CD1c-positive myeloid dendritic cell (primary cell): Measurements from ENCODE around the gene ABCA10.
A peak's percentile ranks its signal among the peaks of the same experiment; 100 is the strongest.
"Not testable (repeated sequence)": the region's sequence is repeated elsewhere in the genome, so short reads cannot be mapped to it uniquely, and the experiment has no call there.

Source experiments
- DNase-seq: peaks from one replicate; pipeline ENCODE4 v3.0.0-alpha.2; 2016; ENCODE audit errors: extremely low spot score

The ABCA10 gene

DNA sequence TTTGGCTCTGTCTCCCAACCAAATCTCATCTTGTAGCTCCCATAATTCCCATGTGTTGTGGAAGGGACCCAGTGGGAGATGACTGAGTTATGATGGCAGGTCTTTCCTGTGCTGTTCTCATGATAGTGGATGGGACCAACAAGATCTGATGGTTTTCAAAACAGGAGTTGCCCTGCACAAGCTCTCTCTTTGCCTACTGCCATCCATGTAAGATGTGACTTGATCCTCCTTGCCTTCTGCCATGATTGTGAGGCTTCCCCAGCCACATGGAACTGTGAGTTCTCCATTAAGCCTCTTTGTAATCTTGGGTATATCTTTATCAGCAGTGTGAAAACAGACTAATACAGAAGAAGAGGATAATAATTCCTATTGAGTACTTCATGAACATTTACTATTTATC, 60.0 kb downstream of the ABCA10 start:
- not testable (repeated sequence) for DNase-seq

- DNase-seq = no peak
Observed at GRCh38 chr17:69166957-69167356, 61.7 kb downstream of the ABCA10 start.

DNA sequence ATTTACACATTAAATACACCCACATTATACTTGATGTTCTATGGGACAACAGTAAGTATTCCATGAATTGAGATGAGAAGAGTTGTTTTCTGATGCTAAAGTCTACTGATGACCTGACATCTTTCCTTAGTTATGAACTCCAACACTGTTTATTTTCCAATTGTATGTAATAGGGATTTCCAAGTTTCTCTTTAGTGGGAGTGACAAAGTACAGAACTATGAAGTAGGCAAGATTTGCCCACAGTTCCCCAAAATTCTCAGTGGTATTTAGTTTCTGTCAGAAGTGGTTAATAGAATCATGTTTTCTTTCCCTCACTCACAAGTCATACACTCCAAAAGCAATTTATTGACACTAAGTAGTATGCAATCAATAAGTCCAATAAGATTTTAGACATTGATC, 64.4 kb downstream of the ABCA10 start:
- no peak for DNase-seq

DNA sequence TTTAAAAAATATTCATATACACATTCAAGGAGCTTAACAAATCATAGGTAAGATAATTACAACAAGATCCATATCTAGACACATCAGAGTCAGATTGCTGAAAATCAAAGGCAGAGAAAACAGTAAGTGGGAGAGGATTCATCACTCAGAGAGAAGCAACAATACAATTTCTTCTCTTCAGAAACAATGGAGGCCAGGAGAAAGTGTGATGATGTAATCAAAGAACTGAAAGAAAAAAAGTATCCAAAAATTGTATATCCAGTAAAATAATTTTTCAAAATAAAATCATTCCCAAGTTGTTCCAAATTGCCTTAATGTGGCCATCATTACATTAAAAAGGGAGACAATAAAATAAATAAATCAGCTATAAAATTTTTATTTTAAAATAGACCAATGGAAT, 69.2 kb downstream of the ABCA10 start:
- DNase-seq = no peak

DNA sequence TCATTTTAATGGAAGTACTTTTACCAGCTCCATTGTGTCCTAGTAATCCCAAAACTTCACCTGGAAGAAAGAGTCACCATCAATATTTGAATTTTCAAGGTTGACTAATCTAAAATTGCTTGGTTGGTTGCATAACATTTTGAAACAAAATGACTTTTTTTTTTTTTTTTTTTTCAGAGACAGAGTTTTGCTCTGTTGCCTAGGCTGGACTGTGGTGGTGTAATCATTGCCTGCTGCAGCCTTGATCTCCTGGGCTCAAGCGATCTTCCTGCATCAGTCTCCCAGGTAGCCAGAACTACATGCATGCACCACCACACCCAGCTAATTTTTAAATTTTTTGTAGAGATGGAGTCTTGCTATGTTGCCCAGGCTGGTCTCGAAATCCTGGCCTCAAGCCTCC, 74.4 kb downstream of the ABCA10 start:
- DNase-seq = no peak

DNA sequence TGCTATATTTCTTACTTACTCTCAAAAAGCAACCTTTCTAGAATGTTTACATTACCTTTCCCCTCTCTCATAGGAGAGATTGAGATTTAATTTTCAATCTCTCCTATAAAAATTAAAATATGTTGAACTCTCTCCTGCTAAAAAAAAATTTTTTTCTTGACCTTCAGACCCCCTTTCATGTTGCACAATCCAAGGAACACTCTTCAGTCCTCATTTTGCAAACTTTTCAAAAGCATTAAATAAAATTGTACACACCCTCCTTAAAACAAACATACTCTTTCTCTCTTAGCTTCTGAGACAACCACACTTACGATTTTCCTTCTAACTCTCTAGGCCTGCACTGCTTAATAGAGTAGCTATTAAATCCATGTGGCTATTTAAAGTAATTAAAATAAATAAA, 78.3 kb downstream of the ABCA10 start:
- no peak for DNase-seq

DNA sequence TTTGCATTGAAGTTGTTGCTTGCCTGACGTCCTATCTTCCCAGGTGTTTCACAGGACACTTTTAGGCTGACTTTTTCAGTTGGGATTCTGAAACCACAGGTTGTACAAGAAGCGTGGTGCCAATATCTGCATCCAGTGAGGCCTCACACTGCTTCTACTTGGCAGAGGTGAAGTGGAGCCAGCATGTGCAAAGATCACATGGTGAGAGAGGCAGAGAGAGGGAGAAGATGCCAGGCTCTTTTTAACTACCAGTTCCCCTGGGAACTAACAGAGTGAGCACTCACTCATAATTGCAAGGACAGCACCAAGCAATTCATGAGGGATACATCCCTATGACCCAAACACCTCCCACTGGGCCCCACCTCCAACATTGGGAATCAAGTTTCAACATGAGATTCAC, 81.2 kb downstream of the ABCA10 start:
- DNase-seq = no peak

GRCh38 chr17:69144331-69145255, 84.0 kb downstream of the ABCA10 start:
- peak; percentile 25 for DNase-seq

GRCh38 chr17:69143683-69144231, 84.9 kb downstream of the ABCA10 start:
- no peak for DNase-seq

DNA sequence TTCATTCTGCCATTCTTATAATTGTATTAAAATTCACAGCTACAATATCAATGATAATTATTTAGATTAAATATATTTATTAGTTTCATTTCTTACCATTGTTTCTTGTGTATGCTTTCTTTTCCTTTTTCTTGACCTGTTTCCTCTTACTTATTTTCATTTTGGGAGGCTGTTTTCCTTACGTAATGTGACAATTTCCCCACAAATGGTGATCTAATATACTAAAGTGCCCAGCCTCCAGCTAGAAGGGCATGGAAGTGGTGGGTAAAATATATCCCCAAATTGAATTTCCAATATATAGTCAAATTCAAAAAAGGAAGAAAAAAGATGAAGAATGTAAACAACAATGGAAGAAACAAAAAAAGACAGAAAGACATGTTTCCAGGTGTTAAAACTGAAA, 85.5 kb downstream of the ABCA10 start:
- DNase-seq = peak; percentile 13

- no peak for DNase-seq
Observed at GRCh38 chr17:69142175-69142802, 86.3 kb downstream of the ABCA10 start.

DNA sequence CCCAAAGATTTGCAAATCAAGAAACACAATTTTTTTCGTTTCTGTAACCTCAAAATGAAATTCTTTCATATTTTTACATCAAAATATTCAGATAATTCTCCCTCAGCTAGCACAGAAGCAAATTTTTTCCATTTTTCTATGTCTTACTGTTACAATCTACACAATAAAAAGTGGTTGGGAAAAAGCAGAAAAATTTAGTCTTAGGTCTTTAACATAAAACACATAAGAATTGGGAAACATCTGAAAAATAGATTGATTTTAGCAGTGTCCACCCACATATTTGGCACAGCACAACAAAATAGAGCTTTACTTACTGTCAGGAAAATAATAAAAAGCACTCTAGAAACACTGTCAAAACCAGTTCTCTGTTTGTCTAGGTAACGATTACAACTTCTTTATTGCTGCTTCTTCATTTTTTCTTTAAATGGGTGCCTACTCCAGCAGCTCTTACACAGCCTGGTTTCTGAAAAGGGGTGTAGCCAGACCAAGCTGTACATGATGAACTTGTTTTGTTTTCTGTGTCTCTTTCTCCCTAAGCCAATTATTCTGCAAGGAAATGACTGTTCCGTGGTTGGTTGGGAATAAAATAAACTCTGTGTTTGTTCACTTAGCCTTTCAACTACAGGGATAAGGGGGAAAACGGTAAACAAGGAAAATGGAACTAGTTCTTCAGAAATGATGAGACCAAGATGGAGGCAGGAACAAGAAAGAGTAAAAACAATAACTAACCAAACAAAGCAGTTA, 87.0 kb downstream of the ABCA10 start, which contains the start of gene ABCA6:
ABCA6 (minus strand) TSS at position 465 of the 744 bp plus-strand sequence. CDS start 1,192 bp downstream, outside the sequence.
- peak; percentile 5 for DNase-seq

GRCh38 chr17:69134112-69134511, 94.5 kb downstream of the ABCA10 start:
- no peak for DNase-seq

- no peak for DNase-seq
Observed at GRCh38 chr17:69130627-69131296, 97.9 kb downstream of the ABCA10 start.

DNA sequence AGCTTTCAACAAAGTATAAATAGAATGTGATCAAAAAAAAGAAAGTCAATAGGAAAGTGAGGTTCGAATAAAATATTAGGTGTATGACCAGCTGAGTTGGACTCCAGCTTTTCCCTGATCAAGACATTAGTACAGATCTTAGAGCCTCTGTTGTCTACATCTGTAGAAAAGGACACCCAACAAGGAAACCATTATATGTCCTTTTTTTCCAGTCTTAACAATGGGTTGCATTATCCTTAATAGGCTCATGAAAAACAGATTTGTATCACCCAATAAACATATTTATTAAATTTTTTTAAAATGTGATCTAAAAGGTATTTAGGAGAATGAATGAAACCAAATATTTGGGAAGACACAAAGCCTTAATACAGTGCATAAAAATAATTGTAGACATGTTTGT, 105.0 kb downstream of the ABCA10 start:
- DNase-seq = no peak

DNA sequence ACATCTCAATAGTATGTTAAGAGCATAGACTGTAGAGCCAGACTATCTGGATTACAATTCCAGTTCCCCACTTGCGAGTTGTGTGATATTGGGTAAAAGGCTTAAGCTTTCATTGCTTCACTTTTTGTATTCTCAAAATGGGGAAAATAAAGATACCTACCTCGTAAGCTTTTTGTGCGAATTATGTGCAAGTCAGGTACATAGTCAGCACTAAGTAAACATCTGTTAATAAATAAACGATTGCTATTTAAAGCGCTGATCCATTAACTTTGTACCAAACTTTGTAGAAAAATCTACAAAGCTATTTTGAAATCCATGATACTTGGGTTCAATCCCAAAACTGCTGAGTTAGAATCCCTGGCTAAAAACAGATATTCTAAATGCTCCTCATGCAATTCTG, 106.6 kb downstream of the ABCA10 start:
- no peak for DNase-seq

GRCh38 chr17:69117855-69118784, 110.5 kb downstream of the ABCA10 start:
- DNase-seq = peak; percentile 55

DNA sequence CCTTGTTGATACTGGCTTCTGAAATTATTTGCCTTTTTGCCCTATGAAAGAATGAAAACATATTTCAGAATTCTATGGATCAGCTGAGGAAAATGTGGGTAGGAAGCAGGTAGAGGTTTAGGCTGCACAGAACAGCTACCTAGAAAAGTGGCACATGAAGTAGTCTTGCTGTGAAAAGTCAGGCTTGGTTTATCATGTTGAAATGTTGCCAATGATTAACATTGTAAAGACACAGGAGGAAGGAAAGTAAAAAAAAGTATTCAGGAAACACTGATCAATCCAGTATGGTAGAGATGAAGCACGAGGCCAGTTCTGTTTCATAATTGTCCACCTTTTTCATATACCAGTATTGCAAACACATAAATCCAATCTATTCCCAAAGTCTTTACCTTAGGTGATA, 116.8 kb downstream of the ABCA10 start:
- DNase-seq = no peak

- DNase-seq = no peak
Observed at GRCh38 chr17:69105907-69106730, 122.5 kb downstream of the ABCA10 start.
